Cardiac septum (tissue), 1 donor: Measurements from ENCODE around the gene GAREM1. TPM values are rescaled to one million over a fixed set of nuclear protein-coding genes. Genes with fewer than 3 reads are reported as not detected.

Source experiments
- DNase-seq: peaks from one replicate; pipeline ENCODE4 v3.0.0-alpha.2; 2020; ENCODE audit warnings: low spot score
- intact Hi-C: fragments of 100-400 bp; cut with DNase I; formaldehyde crosslinking; loops from one replicate; pipeline ENCODE4 v1.14.0; 2022
- total RNA-seq: library from RNA; stranded (reverse); fragmentation: NEBNext Ultra II Directional; extraction: Animal tissue kit (Norgen Biotek cat#: 25700); gene quantifications from one replicate; pipeline ENCODE4 v1.2.1, GENCODE V29; 2021
- donor health status: DM: no; HTN: no; CAD: no.

GAREM1 gene
- total RNA-seq, 1 donor from 2014 or later: 10.0 TPM

GRCh38 chr18:32381761-32382160 lies 88.9 kb downstream of the GAREM1 start:
- no peak for DNase-seq
- intact Hi-C loops: loop anchor here (5.0 kb wide), 1 partner anchor 39 kb away; no protein-coding TSS in a partner anchor

- intact Hi-C loops: loop anchor here (5.0 kb wide), 1 partner anchor 38 kb away; no protein-coding TSS in a partner anchor
- no peak for DNase-seq
Observed at GRCh38 chr18:32380559-32380958, 90.1 kb downstream of the GAREM1 start.

- intact Hi-C loops: loop anchor here (5.0 kb wide), 1 partner anchor 38 kb away; no protein-coding TSS in a partner anchor
- no peak for DNase-seq
Observed at GRCh38 chr18:32379891-32380290, 90.8 kb downstream of the GAREM1 start.

- intact Hi-C loops: no loop called here
Observed at GRCh38 chr18:32378705-32379104, 92.0 kb downstream of the GAREM1 start.

GRCh38 chr18:32373995-32374394 lies 96.7 kb downstream of the GAREM1 start:
- DNase-seq: no peak
- intact Hi-C loops: no loop called here

More at GRCh38 chr18:32378705-32379104, 92.0 kb downstream of the GAREM1 start:
- DNase-seq: no peak

GRCh38 chr18:32373505-32373904 lies 97.2 kb downstream of the GAREM1 start:
- intact Hi-C loops: no loop called here
- DNase-seq: no peak

- intact Hi-C loops: no loop called here
- DNase-seq: no peak
Observed at GRCh38 chr18:32372381-32373061, 98.2 kb downstream of the GAREM1 start.

GRCh38 chr18:32372047-32372380 lies 98.7 kb downstream of the GAREM1 start:
- intact Hi-C loops: no loop called here
- no peak for DNase-seq

GRCh38 chr18:32371384-32371783 lies 99.3 kb downstream of the GAREM1 start:
- DNase-seq: no peak
- intact Hi-C loops: no loop called here

GRCh38 chr18:32368991-32369390 lies 101.7 kb downstream of the GAREM1 start:
- no peak for DNase-seq
- intact Hi-C loops: no loop called here

- intact Hi-C loops: no loop called here
- no peak for DNase-seq
Observed at GRCh38 chr18:32368170-32368569, 102.5 kb downstream of the GAREM1 start.

GRCh38 chr18:32366586-32367538 lies 103.8 kb downstream of the GAREM1 start:
- intact Hi-C loops: no loop called here
- DNase-seq: no peak

- DNase-seq: no peak
- intact Hi-C loops: no loop called here
Observed at GRCh38 chr18:32362484-32362883, 108.2 kb downstream of the GAREM1 start.

- intact Hi-C loops: no loop called here
- DNase-seq: no peak
Observed at GRCh38 chr18:32360682-32361345, 109.9 kb downstream of the GAREM1 start.

GRCh38 chr18:32358529-32358928 lies 112.2 kb downstream of the GAREM1 start:
- intact Hi-C loops: no loop called here
- DNase-seq: no peak

GRCh38 chr18:32358075-32358474 lies 112.6 kb downstream of the GAREM1 start:
- no peak for DNase-seq
- intact Hi-C loops: no loop called here

- DNase-seq: no peak
- intact Hi-C loops: no loop called here
Observed at GRCh38 chr18:32355896-32356295, 114.8 kb downstream of the GAREM1 start.

GRCh38 chr18:32354518-32354917 lies 116.2 kb downstream of the GAREM1 start:
- DNase-seq: no peak
- intact Hi-C loops: no loop called here

GRCh38 chr18:32353257-32353656 lies 117.4 kb downstream of the GAREM1 start:
- intact Hi-C loops: no loop called here
- DNase-seq: no peak

- DNase-seq: no peak
- intact Hi-C loops: no loop called here
Observed at GRCh38 chr18:32351032-32351431, 119.7 kb downstream of the GAREM1 start.
